Lower leg skin (tissue), 3 donors: ENCODE data around the gene DSCAML1.

Source experiments
- CTCF ChIP-seq, 3 donors: fragments of 450-650 bp; IDR thresholded peaks; one replicate each; pipeline ENCODE4 v1.5.1; 2016; ENCODE audit warnings: antibody characterized with exemption in 3 of 3, mild to moderate bottlenecking in 3 of 3, moderate library complexity in 2 of 3
- POLR2A ChIP-seq, 2 donors: fragments of 450-650 bp; IDR thresholded peaks; one replicate each; pipeline ENCODE4 v1.6.1; 2016 to 2017; ENCODE audit warnings: antibody characterized with exemption in 2 of 2, mild to moderate bottlenecking in 1 of 2, moderate library complexity in 1 of 2

GRCh38 chr11:117459123-117459978 is 337.7 kb downstream of the DSCAML1 start:
- no peak for TF ChIP-seq CTCF (IDR thresholded peaks at IDR 0.05)
- no peak for TF ChIP-seq POLR2A (IDR thresholded peaks at IDR 0.05)
